Mesenchymal stem cell (in vitro differentiated cells and primary cell): ENCODE data around the gene DOK7.

Source experiments
- DNase-seq: peaks from one replicate; pipeline ENCODE4 v3.0.0-alpha.2; 2013
- H2AFZ ChIP-seq: one replicate; pipeline ENCODE4 v1.6.1; 2013; ENCODE audit warnings: low read depth, mild to moderate bottlenecking, control low read depth, inconsistent platforms, low read length, moderate library complexity
- H2AK5ac ChIP-seq: 2 replicates; pipeline ENCODE4 v1.6.1; 2013; ENCODE audit warnings: low read length, moderate library complexity, mild to moderate bottlenecking, inconsistent platforms; ENCODE audit not compliant: severe bottlenecking
- H2BK120ac ChIP-seq: one replicate; pipeline ENCODE4 v1.6.1; 2013; ENCODE audit warnings: low read depth, mild to moderate bottlenecking, inconsistent platforms, low read length, moderate library complexity
- H2BK12ac ChIP-seq, 2 experiments: one replicate each; pipeline ENCODE4 v1.6.1; 2013; ENCODE audit warnings: inconsistent platforms in 2 of 2, low read length in 2 of 2, mild to moderate bottlenecking in 2 of 2, moderate library complexity in 2 of 2, control low read depth in 1 of 2
- H2BK15ac ChIP-seq: one replicate; pipeline ENCODE4 v1.6.1; 2013; ENCODE audit warnings: mild to moderate bottlenecking, low read depth, inconsistent platforms; ENCODE audit not compliant: poor library complexity, severe bottlenecking
- H2BK5ac ChIP-seq: 2 replicates; pipeline ENCODE4 v1.6.1; 2013; ENCODE audit warnings: low read depth, mild to moderate bottlenecking, low read length, control low read depth, inconsistent platforms; ENCODE audit not compliant: poor library complexity, severe bottlenecking
- H3K14ac ChIP-seq, 2 experiments: one replicate each; pipeline ENCODE4 v1.6.1; 2013; ENCODE audit warnings: inconsistent platforms in 2 of 2, low read length in 2 of 2, control low read depth in 1 of 2, mild to moderate bottlenecking in 1 of 2, moderate library complexity in 1 of 2
- H3K18ac ChIP-seq, 2 experiments: one replicate each; pipeline ENCODE4 v1.6.1; 2013; ENCODE audit warnings: inconsistent platforms in 2 of 2, low read length in 2 of 2, control low read depth in 1 of 2, low read depth in 1 of 2, mild to moderate bottlenecking in 1 of 2
- H3K23ac ChIP-seq, 2 experiments: one replicate each; pipeline ENCODE4 v1.6.1; 2013; ENCODE audit warnings: inconsistent platforms in 2 of 2, low read length in 2 of 2, mild to moderate bottlenecking in 2 of 2, moderate library complexity in 2 of 2, control low read depth in 1 of 2
- H3K27ac ChIP-seq: 2 replicates; pipeline ENCODE4 v1.5.1; 2013; ENCODE audit warnings: mild to moderate bottlenecking, moderate library complexity, low read length, control low read depth, inconsistent platforms; ENCODE audit not compliant: poor library complexity, severe bottlenecking
- H3K27me3 ChIP-seq, 2 experiments: 2 replicates each; pipeline versions ENCODE4 v1.6.1 to v1.7.0; 2013; ENCODE audit warnings: low read length in 2 of 2, mild to moderate bottlenecking in 2 of 2, moderate library complexity in 2 of 2, control low read depth in 1 of 2, inconsistent platforms in 1 of 2; ENCODE audit not compliant: control insufficient read depth in 1 of 2, insufficient read depth in 1 of 2
- H3K36me3 ChIP-seq, 2 experiments: 2 replicates each; pipeline versions ENCODE4 v1.6.1 to v1.7.0; 2013; ENCODE audit warnings: low read length in 2 of 2, control low read depth in 1 of 2, inconsistent platforms in 1 of 2, low read depth in 1 of 2, mild to moderate bottlenecking in 1 of 2; ENCODE audit not compliant: insufficient read depth in 2 of 2, control insufficient read depth in 1 of 2
- H3K4ac ChIP-seq, 2 experiments: one replicate each; pipeline ENCODE4 v1.6.1; 2013; ENCODE audit warnings: inconsistent platforms in 2 of 2, low read length in 2 of 2, mild to moderate bottlenecking in 2 of 2, moderate library complexity in 2 of 2, control low read depth in 1 of 2, low read depth in 1 of 2
- H3K4me1 ChIP-seq: 2 replicates; pipeline ENCODE4 v1.6.1; 2013; ENCODE audit warnings: low read depth, low read length, control low read depth; ENCODE audit not compliant: control insufficient read depth, insufficient read depth
- H3K4me2 ChIP-seq: 2 replicates; pipeline ENCODE4 v1.6.1; 2013; ENCODE audit warnings: low read length, mild to moderate bottlenecking, inconsistent platforms; ENCODE audit not compliant: poor library complexity, severe bottlenecking
- H3K4me3 ChIP-seq, 2 experiments: 2 replicates each; pipeline versions ENCODE4 v1.5.1 to v1.7.0; 2013; ENCODE audit warnings: low read length in 2 of 2, mild to moderate bottlenecking in 2 of 2, control low read depth in 1 of 2, low read depth in 1 of 2; ENCODE audit not compliant: insufficient read depth in 1 of 2
- H3K79me1 ChIP-seq: replicated peaks from 2 replicates; pipeline ENCODE4 v1.6.1; 2013; ENCODE audit warnings: mild to moderate bottlenecking, control low read depth, low read length, inconsistent platforms; ENCODE audit not compliant: poor library complexity, severe bottlenecking
- H3K9ac ChIP-seq: 2 replicates; pipeline ENCODE4 v1.7.0; 2013; ENCODE audit warnings: mild to moderate bottlenecking, low read length, moderate library complexity
- H3K9me3 ChIP-seq: 2 replicates; pipeline ENCODE4 v1.7.0; 2013; ENCODE audit warnings: mild to moderate bottlenecking, low read length; ENCODE audit not compliant: control insufficient read depth
- H4K8ac ChIP-seq: one replicate; pipeline ENCODE4 v1.6.1; 2013; ENCODE audit warnings: inconsistent platforms, mild to moderate bottlenecking, low read length, moderate library complexity
- H4K91ac ChIP-seq: one replicate; pipeline ENCODE4 v1.6.1; 2013; ENCODE audit warnings: mild to moderate bottlenecking, low read length, inconsistent platforms
- WGBS: methylation state at CpG from one replicate; pipeline ENCODE4 v1.1.7; 2013; ENCODE audit warnings: mixed read lengths; 5-methylcytosine and 5-hydroxymethylcytosine counted together

The DOK7 gene

DNA sequence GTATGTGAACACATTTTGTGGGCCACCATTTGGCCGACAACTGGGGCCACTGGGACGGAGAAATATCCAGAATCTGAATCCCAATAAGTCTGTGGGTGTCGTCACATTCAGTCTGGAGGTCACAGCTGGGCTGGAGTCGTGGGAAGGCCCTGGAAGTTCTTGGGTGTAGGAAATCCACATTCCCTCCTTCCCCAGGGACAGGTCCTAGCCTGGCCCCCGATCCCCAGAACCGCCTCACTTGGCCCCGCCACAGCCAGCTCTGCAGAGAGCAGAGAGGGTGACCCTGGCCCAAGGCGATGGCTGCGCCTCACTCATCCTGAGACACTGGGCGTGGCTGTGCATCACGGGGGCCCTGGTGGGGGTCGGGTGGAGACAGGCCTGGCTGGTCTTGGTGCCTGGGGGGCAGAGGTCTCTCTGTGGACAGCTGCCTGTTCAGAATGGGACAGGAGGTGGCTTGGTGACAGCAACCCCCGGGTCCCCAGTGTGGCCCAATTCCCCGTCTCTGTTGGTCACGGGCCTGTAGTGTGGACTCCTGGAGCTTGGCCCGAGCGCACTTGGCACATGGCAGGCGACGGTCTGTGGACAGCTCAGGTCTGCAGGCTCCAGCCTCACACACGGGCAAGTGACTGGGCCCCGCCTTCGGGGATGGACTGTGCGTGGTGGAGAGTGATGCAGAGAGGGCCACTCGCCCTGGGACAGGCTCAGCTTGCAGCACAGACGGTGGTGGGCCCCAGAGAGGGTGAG lies 16.4 kb downstream of the DOK7 start:
- Histone ChIP-seq H3K4ac (no peak overlapping the region), H3K27me3 (peaks cover 10 to 74% of the 10 kb centered on the region in 2 experiments), H2AK5ac (peak overlapping the region; percentile 41), H3K79me1 (no peaks in the 10 kb centered on the region), H2BK5ac (no peak overlapping the region), H3K27ac (no peak overlapping the region), H4K91ac (no peak overlapping the region), H3K18ac (no peak overlapping the region), H3K4me1 (peaks cover 52% of the 10 kb centered on the region), H2BK12ac (no peak overlapping the region), H3K4me2 (no peak overlapping the region), H3K14ac (peak overlapping the region in 1 of 2 experiments; percentile 35), H3K9ac (no peak overlapping the region), H2BK120ac (no peak overlapping the region), H2BK15ac (no peak overlapping the region), H3K4me3 (no peak overlapping the region), H3K36me3 (no peaks in the 10 kb centered on the region), H4K8ac (no peak overlapping the region), H3K23ac (no peak overlapping the region), H3K9me3 (no peaks in the 10 kb centered on the region), H2AFZ (no peak overlapping the region)
- WGBS: 85% methylated on average over 24 of the region's 25 CpGs
- DNase-seq: no peak

DNA sequence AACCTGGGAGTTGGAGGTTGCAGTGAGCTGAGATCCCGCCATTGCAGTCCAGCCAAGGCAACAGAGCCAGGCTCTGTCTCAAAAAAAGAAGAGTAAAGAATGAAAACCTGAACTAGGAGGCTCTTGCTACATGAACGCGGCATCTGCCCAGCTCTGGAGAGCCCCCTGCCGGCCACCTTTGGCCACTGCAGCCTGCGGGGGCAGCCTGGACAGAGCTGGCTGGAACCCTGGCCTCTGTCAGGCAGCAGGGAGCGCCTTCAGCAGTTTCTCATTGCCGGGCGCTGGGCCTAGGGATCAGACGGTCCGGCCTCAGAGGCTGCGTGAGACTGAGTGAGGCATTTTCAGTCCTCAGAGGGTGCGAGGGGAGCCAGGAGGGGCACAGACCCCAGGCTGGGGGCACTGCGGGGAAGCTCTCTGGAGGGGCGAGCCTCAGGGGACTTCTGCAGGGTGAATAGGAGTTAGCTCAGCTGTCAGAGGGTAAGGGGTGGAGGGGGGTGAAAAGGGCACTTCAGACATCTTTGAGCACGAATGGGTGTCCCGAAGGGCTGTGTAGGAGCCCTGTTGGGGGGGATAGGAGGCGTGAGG lies 17.5 kb downstream of the DOK7 start:
- peaks cover 62% of the 10 kb centered on the region for H3K4me1 ChIP-seq
- H3K27ac ChIP-seq: no peak overlapping the region
- H3K79me1 ChIP-seq: no peaks in the 10 kb centered on the region
- H2BK120ac ChIP-seq: no peak overlapping the region
- no peak overlapping the region for H2AFZ ChIP-seq
- H4K91ac ChIP-seq: no peak overlapping the region
- peak overlapping the region; percentile 12 for H4K8ac ChIP-seq
- H3K36me3 ChIP-seq: no peaks in the 10 kb centered on the region
- peak; percentile 64 for DNase-seq
- peak overlapping the region; percentile 31 for H2AK5ac ChIP-seq
- no peak overlapping the region for H3K23ac ChIP-seq
- no peak overlapping the region for H3K14ac ChIP-seq
- H3K18ac ChIP-seq: no peak overlapping the region
- H3K4ac ChIP-seq: no peak overlapping the region
- 6% methylated on average over 17 of the region's 17 CpGs for WGBS
- no peak overlapping the region for H3K4me3 ChIP-seq
- peaks cover 2 to 74% of the 10 kb centered on the region in 2 experiments for H3K27me3 ChIP-seq
- H2BK5ac ChIP-seq: peak overlapping the region; percentile 61
- H2BK12ac ChIP-seq: no peak overlapping the region
- no peaks in the 10 kb centered on the region for H3K9me3 ChIP-seq
- no peak overlapping the region for H3K4me2 ChIP-seq
- H3K9ac ChIP-seq: no peak overlapping the region
- peak overlapping the region; percentile 73 for H2BK15ac ChIP-seq

GRCh38 chr4:3481113-3481531 lies 18.0 kb downstream of the DOK7 start:
- Histone ChIP-seq H2BK15ac (no peak overlapping the region), H2BK12ac (no peak overlapping the region), H3K36me3 (no peaks in the 10 kb centered on the region), H3K4me3 (no peak overlapping the region), H2AK5ac (peak overlapping the region; percentile 31), H2AFZ (no peak overlapping the region), H2BK5ac (no peak overlapping the region), H3K18ac (no peak overlapping the region), H3K9ac (no peak overlapping the region), H3K27me3 (peaks cover 0 to 77% of the 10 kb centered on the region in 2 experiments), H3K79me1 (no peaks in the 10 kb centered on the region), H3K4ac (no peak overlapping the region), H4K8ac (peak overlapping the region; percentile 12), H3K4me2 (no peak overlapping the region), H2BK120ac (no peak overlapping the region), H3K9me3 (no peaks in the 10 kb centered on the region), H3K27ac (no peak overlapping the region), H3K23ac (peak overlapping the region in 1 of 2 experiments; percentile 14), H4K91ac (no peak overlapping the region), H3K14ac (no peak overlapping the region), H3K4me1 (peaks cover 65% of the 10 kb centered on the region)
- DNase-seq: no peak
- 32% methylated on average over 5 of the region's 5 CpGs for WGBS

GRCh38 chr4:3481783-3482393 lies 18.8 kb downstream of the DOK7 start:
- H3K27ac ChIP-seq: no peak overlapping the region
- peak overlapping the region; percentile 26 for H2AK5ac ChIP-seq
- H3K4ac ChIP-seq: no peak overlapping the region
- no peaks in the 10 kb centered on the region for H3K79me1 ChIP-seq
- no peak overlapping the region for H3K18ac ChIP-seq
- no peak overlapping the region for H3K4me3 ChIP-seq
- H3K9me3 ChIP-seq: no peaks in the 10 kb centered on the region
- peaks cover 0 to 77% of the 10 kb centered on the region in 2 experiments for H3K27me3 ChIP-seq
- WGBS: 62% methylated on average over 19 of the region's 19 CpGs
- H2BK120ac ChIP-seq: no peak overlapping the region
- H3K36me3 ChIP-seq: no peaks in the 10 kb centered on the region
- no peak overlapping the region for H2BK12ac ChIP-seq
- H2AFZ ChIP-seq: no peak overlapping the region
- H4K8ac ChIP-seq: no peak overlapping the region
- no peak for DNase-seq
- no peak overlapping the region for H2BK15ac ChIP-seq
- no peak overlapping the region for H3K23ac ChIP-seq
- no peak overlapping the region for H3K4me2 ChIP-seq
- H3K9ac ChIP-seq: no peak overlapping the region
- no peak overlapping the region for H2BK5ac ChIP-seq
- H4K91ac ChIP-seq: no peak overlapping the region
- H3K14ac ChIP-seq: no peak overlapping the region
- peaks cover 73% of the 10 kb centered on the region for H3K4me1 ChIP-seq
